Right renal pelvis (tissue), 4 donors: ENCODE results near the gene CDC42BPA. TPM values are rescaled to one million over a fixed set of nuclear protein-coding genes. Genes with fewer than 3 reads are reported as not detected.

Experiments
- DNase-seq, 4 donors: peaks; one replicate each; pipeline ENCODE4 v3.0.0-alpha.2; 2013; ENCODE audit warnings: low read depth in 4 of 4, low spot score in 3 of 4, missing footprints in 1 of 4
- polyA plus RNA-seq, 4 donors: library from polyadenylated mRNA; unstranded; fragments of 120-200 nt; gene quantifications; one replicate each; pipeline ENCODE4 v1.2.1, GENCODE V29; 2013; ENCODE audit not compliant: insufficient read length in 4 of 4

CDC42BPA gene
- polyA plus RNA-seq, 4 donors: 37.2 to 44.6 (median 43.8) TPM

GRCh38 chr1:226940029-226940805, 378.1 kb downstream of the CDC42BPA start, which contains the start of gene COQ8A:
COQ8A (plus strand) TSS chr1:226940294; CDS start chr1:226961386, 21,092 bp downstream.
- DNase-seq: peak; percentile 92 to 99 (median 97)

Other genes with a start within 250 kb of the CDC42BPA start
- 10 to 100 TPM; 13.0 to 17.0 (median 16.5) TPM for gene ZNF678, start 245.1 kb upstream of the CDC42BPA start, polyA plus RNA-seq